HFFc6 (cell line): ENCODE results near the gene AMIGO2. TPM values are rescaled to one million over a fixed set of nuclear protein-coding genes. Genes with fewer than 3 reads are reported as not detected.
"Not testable (repeated sequence)": the region's sequence is repeated elsewhere in the genome, so short reads cannot be mapped to it uniquely, and the experiment has no call there.

Experiments
- DNase-seq: peaks from one replicate; pipeline ENCODE4 v3.0.0-alpha.2; 2018
- H3K27ac Mint-ChIP-seq: 2 replicates; pipeline ENCODE4 v1.8.0; 2020; ENCODE audit warnings: mild to moderate bottlenecking, mixed read lengths
- H3K27me3 Mint-ChIP-seq: 2 replicates; pipeline ENCODE4 v1.8.0; 2021; ENCODE audit warnings: mild to moderate bottlenecking, moderate library complexity, mixed read lengths; ENCODE audit not compliant: insufficient read depth
- H3K36me3 Mint-ChIP-seq: 2 replicates; pipeline ENCODE4 v1.8.0; 2021; ENCODE audit warnings: low read depth, mixed read lengths
- H3K4me1 Mint-ChIP-seq: 2 replicates; pipeline ENCODE4 v1.8.0; 2020; ENCODE audit warnings: low read depth, mixed read lengths
- H3K4me3 Mint-ChIP-seq: 2 replicates; pipeline ENCODE4 v1.8.0; 2020; ENCODE audit warnings: mild to moderate bottlenecking, moderate library complexity, mixed read lengths
- H3K9me3 Mint-ChIP-seq: 2 replicates; pipeline ENCODE4 v1.8.0; 2020; ENCODE audit warnings: mild to moderate bottlenecking, mixed read lengths
- total RNA-seq, 6 experiments: library from RNA; stranded (reverse); fragmentation: NEBNext Ultra II Directional; extraction: Animal tissue kit (Norgen Biotek cat#: 25700); gene quantifications; 2 replicates in 1 of 6; 3 replicates in 5 of 6; pipeline ENCODE4 v1.2.3, GENCODE V29; 2021
- TF ChIP-seq, protein P1 (sequence below): fragments of 200-600 bp; sonication (generic); IDR thresholded peaks from 2 replicates; pipeline ENCODE4 v1.5.0; 2021; ENCODE audit warnings: antibody characterized with exemption, mild to moderate bottlenecking

AMIGO2 gene
- total RNA-seq, 6 experiments from 2014 or later = 46.6 to 82.4 (median 60.7) TPM

DNA sequence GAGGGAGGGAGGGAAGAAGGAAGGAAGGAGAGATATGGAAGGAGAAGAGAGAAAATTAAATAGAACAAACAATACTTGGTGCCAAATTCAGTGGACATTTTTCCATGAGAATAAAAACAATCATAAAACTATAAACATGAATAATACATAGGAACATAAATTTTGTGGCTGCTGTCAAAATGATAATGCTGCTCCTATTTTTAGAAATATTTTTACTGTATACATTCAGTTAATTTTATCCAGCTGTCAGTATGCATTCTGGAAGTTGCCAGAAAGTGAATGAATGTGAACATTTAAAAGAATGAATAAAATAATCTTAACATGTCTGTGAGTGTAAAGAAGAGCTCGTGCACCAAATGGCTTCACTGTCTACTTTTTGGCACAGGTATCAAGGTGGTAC, 14.2 kb downstream of the AMIGO2 start:
- TF ChIP-seq, protein P1, sequence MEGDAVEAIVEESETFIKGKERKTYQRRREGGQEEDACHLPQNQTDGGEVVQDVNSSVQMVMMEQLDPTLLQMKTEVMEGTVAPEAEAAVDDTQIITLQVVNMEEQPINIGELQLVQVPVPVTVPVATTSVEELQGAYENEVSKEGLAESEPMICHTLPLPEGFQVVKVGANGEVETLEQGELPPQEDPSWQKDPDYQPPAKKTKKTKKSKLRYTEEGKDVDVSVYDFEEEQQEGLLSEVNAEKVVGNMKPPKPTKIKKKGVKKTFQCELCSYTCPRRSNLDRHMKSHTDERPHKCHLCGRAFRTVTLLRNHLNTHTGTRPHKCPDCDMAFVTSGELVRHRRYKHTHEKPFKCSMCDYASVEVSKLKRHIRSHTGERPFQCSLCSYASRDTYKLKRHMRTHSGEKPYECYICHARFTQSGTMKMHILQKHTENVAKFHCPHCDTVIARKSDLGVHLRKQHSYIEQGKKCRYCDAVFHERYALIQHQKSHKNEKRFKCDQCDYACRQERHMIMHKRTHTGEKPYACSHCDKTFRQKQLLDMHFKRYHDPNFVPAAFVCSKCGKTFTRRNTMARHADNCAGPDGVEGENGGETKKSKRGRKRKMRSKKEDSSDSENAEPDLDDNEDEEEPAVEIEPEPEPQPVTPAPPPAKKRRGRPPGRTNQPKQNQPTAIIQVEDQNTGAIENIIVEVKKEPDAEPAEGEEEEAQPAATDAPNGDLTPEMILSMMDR = no peak

DNA sequence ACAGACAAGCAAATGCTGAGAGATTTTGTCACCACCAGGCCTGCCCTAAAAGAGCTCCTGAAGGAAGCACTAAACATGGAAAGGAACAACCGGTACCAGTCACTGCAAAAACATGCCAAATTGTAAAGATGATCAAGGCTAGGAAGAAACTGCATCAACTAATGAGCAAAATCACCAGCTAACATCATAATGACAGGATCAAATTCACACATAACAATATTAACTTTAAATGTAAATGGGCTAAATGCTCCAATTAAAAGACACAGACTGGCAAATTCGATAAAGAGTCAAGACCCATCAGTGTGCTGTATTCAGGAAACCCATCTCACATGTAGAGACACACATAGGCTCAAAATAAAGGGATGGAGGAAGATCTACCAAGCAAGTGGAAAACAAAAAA, 21.1 kb downstream of the AMIGO2 start:
- not testable (repeated sequence) for H3K27ac Mint-ChIP-seq, H3K4me3 Mint-ChIP-seq, DNase-seq, H3K27me3 Mint-ChIP-seq, H3K9me3 Mint-ChIP-seq, H3K4me1 Mint-ChIP-seq
- H3K36me3 Mint-ChIP-seq = peaks cover 11% of the 10 kb centered on the region

More for the DNA sequence above, 14.2 kb downstream of the AMIGO2 start:
- no peaks in the 10 kb centered on the region for H3K36me3 Mint-ChIP-seq
- H3K9me3 Mint-ChIP-seq = peaks cover 3% of the 10 kb centered on the region; the same call in 1 of the 2 replicates
- no peak for DNase-seq
- H3K27ac Mint-ChIP-seq = no peak overlapping the region; the same call in 1 of the 2 replicates
- H3K27me3 Mint-ChIP-seq = no peaks in the 10 kb centered on the region
- no peak overlapping the region for H3K4me3 Mint-ChIP-seq
- H3K4me1 Mint-ChIP-seq = peaks cover 36% of the 10 kb centered on the region

DNA sequence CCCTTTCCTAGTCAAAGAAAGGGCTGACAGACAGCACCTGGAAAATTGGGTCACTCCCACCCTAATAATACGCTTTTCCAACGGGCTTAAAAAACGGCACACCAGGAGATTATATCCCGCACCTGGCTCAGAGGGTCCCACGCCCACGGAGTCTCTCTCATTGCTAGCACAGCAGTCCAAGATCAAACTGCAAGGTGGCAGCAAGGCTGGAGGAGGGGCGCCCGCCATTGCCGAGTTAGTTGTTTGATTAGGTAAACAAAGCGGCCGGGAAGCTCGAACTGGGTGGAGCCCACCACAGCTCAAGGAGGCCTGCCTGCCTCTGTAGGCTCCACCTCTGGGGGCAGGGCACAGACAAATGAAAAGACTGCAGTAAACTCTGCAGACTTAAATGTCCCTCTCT, 22.8 kb downstream of the AMIGO2 start:
- peaks cover 11% of the 10 kb centered on the region for H3K9me3 Mint-ChIP-seq
- not testable (repeated sequence) for H3K4me1 Mint-ChIP-seq, H3K4me3 Mint-ChIP-seq, DNase-seq, H3K27ac Mint-ChIP-seq, H3K27me3 Mint-ChIP-seq
- H3K36me3 Mint-ChIP-seq = peaks cover 16% of the 10 kb centered on the region

DNA sequence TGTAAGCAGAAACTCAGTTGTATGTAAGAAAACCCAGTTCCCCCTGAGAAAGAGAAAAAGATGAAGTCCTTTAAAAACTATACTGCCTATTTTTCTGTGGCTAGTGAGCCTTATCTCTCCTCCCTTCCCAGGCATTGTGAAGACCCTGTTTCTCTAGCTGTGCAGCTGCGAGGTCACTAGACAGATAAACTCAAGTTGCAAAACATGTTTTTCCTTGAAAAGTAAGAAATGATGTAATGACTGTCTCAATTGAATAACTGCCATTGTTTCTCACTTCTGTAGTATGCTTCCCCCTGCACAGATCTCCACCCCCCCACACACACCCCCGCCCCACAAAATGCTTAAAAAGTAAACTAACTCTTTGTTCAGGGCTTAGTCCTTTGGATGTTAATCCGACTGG, 23.9 kb downstream of the AMIGO2 start:
- H3K4me3 Mint-ChIP-seq, H3K4me1 Mint-ChIP-seq, H3K27me3 Mint-ChIP-seq, DNase-seq, H3K27ac Mint-ChIP-seq: not testable (repeated sequence)
- peaks cover 26% of the 10 kb centered on the region for H3K36me3 Mint-ChIP-seq
- H3K9me3 Mint-ChIP-seq = peaks cover 20% of the 10 kb centered on the region

DNA sequence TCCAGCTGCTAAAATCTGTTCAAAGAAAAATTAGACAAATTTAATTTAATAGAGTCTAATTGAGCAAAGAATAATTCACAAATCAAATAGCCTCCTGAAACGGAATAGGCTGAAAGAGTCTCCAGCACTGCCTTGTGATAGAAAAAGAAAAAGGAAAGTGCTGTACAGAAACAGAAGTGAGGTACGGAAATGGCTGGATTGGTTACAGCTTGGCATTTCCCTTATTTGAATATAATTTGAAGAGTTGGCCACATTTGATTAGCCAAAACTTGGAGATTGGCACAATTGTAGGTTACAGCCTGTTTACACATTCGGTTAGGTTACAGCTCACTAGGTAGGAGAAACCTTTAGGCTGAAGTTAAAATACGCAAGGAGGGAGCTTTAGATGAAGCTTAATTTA, 25.1 kb downstream of the AMIGO2 start:
- Mint-ChIP-seq H3K27me3 (no peaks in the 10 kb centered on the region; the same call in 1 of the 2 replicates), H3K9me3 (peaks cover 22% of the 10 kb centered on the region), H3K4me3 (no peak overlapping the region), H3K4me1 (no peaks in the 10 kb centered on the region), H3K36me3 (peaks cover 26% of the 10 kb centered on the region), H3K27ac (no peak overlapping the region)
- DNase-seq = no peak
- TF ChIP-seq, protein P1 = no peak

DNA sequence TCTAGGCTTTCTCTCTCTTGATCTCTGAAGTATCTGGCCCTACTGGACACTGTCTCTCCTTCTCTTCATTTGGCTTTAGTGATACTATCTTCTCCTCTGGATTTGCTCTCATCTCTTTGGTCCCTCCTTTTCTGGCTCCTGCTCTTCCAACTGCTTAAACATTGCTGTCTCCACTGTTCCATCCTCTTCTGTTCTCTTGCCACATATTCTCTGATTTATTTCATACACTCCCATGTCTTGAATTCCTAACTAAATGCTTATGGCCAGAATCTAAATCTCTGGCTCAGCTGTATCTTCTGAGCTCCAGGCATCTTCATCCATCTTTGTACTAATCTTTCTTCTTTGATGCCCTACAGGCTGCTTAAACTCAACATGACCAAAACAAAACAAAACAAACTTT, 25.8 kb downstream of the AMIGO2 start:
- H3K27me3 Mint-ChIP-seq = no peaks in the 10 kb centered on the region; the same call in 1 of the 2 replicates
- TF ChIP-seq, protein P1 = no peak
- H3K9me3 Mint-ChIP-seq = peaks cover 22% of the 10 kb centered on the region
- H3K4me1 Mint-ChIP-seq = no peaks in the 10 kb centered on the region
- H3K4me3 Mint-ChIP-seq = no peak overlapping the region
- no peak for DNase-seq
- no peak overlapping the region for H3K27ac Mint-ChIP-seq
- peaks cover 26% of the 10 kb centered on the region for H3K36me3 Mint-ChIP-seq

DNA sequence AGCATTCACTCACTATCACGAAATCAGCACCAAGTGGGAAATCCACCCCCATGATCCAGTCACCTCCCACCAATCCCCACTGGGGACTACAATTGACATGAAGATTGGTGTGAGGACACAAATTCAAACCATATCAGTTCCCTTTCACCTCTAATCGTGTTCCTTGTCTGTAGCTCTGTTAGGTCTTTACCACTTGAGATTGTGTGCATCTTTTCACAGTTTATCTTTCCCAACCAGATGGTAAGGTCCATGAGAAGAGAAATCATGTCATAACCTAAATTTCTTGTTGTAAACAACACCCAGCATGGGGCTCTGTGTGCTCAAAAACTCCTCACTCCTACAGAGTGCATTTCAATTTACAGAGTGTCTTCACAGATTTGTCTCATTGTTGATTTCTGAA, 27.5 kb downstream of the AMIGO2 start:
- no peak overlapping the region for H3K4me3 Mint-ChIP-seq
- no peak for DNase-seq
- no peaks in the 10 kb centered on the region; the same call in 1 of the 2 replicates for H3K27me3 Mint-ChIP-seq
- peaks cover 20% of the 10 kb centered on the region for H3K36me3 Mint-ChIP-seq
- H3K4me1 Mint-ChIP-seq = no peaks in the 10 kb centered on the region
- no peak overlapping the region for H3K27ac Mint-ChIP-seq
- H3K9me3 Mint-ChIP-seq = peaks cover 22% of the 10 kb centered on the region
- TF ChIP-seq, protein P1 = no peak

DNA sequence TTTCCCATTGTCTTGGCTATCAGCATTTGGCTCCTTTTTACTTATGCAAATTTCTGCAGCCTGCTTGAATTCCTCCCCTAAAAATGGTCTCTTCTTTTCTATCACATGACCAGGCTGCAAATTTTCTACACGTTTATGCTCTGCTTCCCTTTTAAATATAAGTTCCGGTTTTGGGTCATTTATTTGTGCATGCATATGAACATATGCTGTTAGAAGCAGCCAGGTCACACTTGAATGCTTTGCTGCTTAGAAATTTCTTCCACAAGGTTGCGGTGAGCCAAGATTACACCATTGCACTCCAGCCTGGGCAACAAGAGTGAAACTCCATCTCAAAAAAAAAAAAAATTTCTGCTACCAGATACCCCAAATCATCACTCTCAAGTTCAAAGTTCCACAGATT, 28.5 kb downstream of the AMIGO2 start:
- H3K27me3 Mint-ChIP-seq, H3K27ac Mint-ChIP-seq, H3K4me1 Mint-ChIP-seq, DNase-seq, H3K4me3 Mint-ChIP-seq: not testable (repeated sequence)
- Mint-ChIP-seq H3K36me3 (peaks cover 17% of the 10 kb centered on the region), H3K9me3 (peaks cover 18% of the 10 kb centered on the region)
